ENCODE data around the gene AAMP.
"Not testable (repeated sequence)": the region's sequence is repeated elsewhere in the genome, so short reads cannot be mapped to it uniquely, and the experiment has no call there.

AAMP gene

GRCh38 chr2:218312267-218312756 lies 42.4 kb upstream of the AAMP start:
- H3K4me3 ChIP-seq (ENCODE audit: low read depth, low read length), result no peak overlapping the region
- no peak for TF ChIP-seq CTCF (IDR thresholded peaks at IDR 0.05; ENCODE audit: low read depth, low read length)

GRCh38 chr2:218311541-218312266 lies 41.8 kb upstream of the AAMP start:
- not testable (repeated sequence) for H3K4me3 ChIP-seq (ENCODE audit: low read depth, low read length)

GRCh38 chr2:218310853-218311540 lies 41.1 kb upstream of the AAMP start:
- H3K4me3 ChIP-seq (ENCODE audit: low read depth, low read length), result no peak overlapping the region
- no peak for TF ChIP-seq CTCF (IDR thresholded peaks at IDR 0.05; ENCODE audit: low read depth, low read length)

- TF ChIP-seq CTCF (IDR thresholded peaks at IDR 0.05; ENCODE audit: low read depth, low read length), result no peak
- H3K4me3 ChIP-seq (ENCODE audit: low read depth, low read length), result no peak overlapping the region
Observed at GRCh38 chr2:218307415-218308090, 37.6 kb upstream of the AAMP start.

GRCh38 chr2:218306184-218306920 lies 36.4 kb upstream of the AAMP start:
- H3K4me3 ChIP-seq (ENCODE audit: low read depth, low read length), result no peak overlapping the region
- no peak for TF ChIP-seq CTCF (IDR thresholded peaks at IDR 0.05; ENCODE audit: low read depth, low read length)

- H3K4me3 ChIP-seq (ENCODE audit: low read depth, low read length), result no peak overlapping the region
- no peak for TF ChIP-seq CTCF (IDR thresholded peaks at IDR 0.05; ENCODE audit: low read depth, low read length)
Observed at GRCh38 chr2:218305383-218305782, 35.4 kb upstream of the AAMP start.

GRCh38 chr2:218301176-218301819 lies 31.4 kb upstream of the AAMP start:
- no peak overlapping the region for H3K4me3 ChIP-seq (ENCODE audit: low read depth, low read length)
- peak; percentile 94 for TF ChIP-seq CTCF (IDR thresholded peaks at IDR 0.05; ENCODE audit: low read depth, low read length)
